Endothelial cell of umbilical vein (primary cell): ENCODE data around the gene ADIPOR2. TPM values are rescaled to one million over a fixed set of nuclear protein-coding genes. Genes with fewer than 3 reads are reported as not detected.

Experiments used
- BruUV-seq: library from RNA; stranded (reverse); fragments of 400-500 nt; replicated peaks from 2 replicates; lab custom pipeline; 2021; lab: Mats Ljungman, UMichigan
- CTCF ChIA-PET: fragments of 300-600, 350-600 bp; sonication (Branson Sonifier 250); formaldehyde crosslinking; loops from one replicate; lab custom pipeline; 2021; ENCODE audit warnings: antibody characterized with exemption, inconsistent platforms; lab: Charles Lee
- POLR2A ChIA-PET: fragments of 300-600, 350-600 bp; sonication (Branson Sonifier 250); formaldehyde crosslinking; loops from one replicate; lab custom pipeline; 2021; ENCODE audit warnings: antibody characterized with exemption, inconsistent platforms; lab: Charles Lee
- DNase-seq: peaks from one replicate; pipeline ENCODE4 v3.0.0-alpha.2; 2011; ENCODE audit warnings: low read depth, low spot score
- FAIRE-seq: peaks from 2 replicates; lab custom pipeline; 2011; peaks lifted over from hg19 to GRCh38; lab: Jason Lieb, UNC
- H2AFZ ChIP-seq: 2 replicates; pipeline ENCODE4 v1.6.0; 2012; ENCODE audit warnings: low read depth, low read length, control low read depth, inconsistent platforms
- H3K27ac ChIP-seq: 2 replicates; pipeline ENCODE4 v1.5.1; 2011; ENCODE audit warnings: low read depth, mild to moderate bottlenecking, control low read depth, low read length, moderate library complexity; ENCODE audit not compliant: insufficient read depth
- H3K27me3 ChIP-seq, 2 experiments: 2 replicates each; pipeline versions ENCODE4 v1.6.0 to v1.6.1; 2011; ENCODE audit warnings: low read length in 2 of 2, mixed read lengths in 1 of 2; ENCODE audit not compliant: control insufficient read depth in 2 of 2, insufficient read depth in 2 of 2
- H3K36me3 ChIP-seq, 2 experiments: 2 replicates in 1 of 2; 3 replicates in 1 of 2; pipeline ENCODE4 v1.5.1; 2011; ENCODE audit warnings: low read length in 2 of 2, mild to moderate bottlenecking in 1 of 2, moderate library complexity in 1 of 2; ENCODE audit not compliant: control insufficient read depth in 2 of 2, insufficient read depth in 2 of 2; ENCODE audit errors: extremely low read depth in 1 of 2
- H3K4me1 ChIP-seq: 3 replicates; pipeline ENCODE4 v1.5.1; 2011; ENCODE audit warnings: mild to moderate bottlenecking, low read length; ENCODE audit not compliant: control insufficient read depth, insufficient read depth; ENCODE audit errors: extremely low read depth
- H3K4me2 ChIP-seq: 2 replicates; pipeline ENCODE4 v1.6.1; 2011; ENCODE audit warnings: low read length, control low read depth, mixed read lengths; ENCODE audit not compliant: insufficient read depth
- H3K4me3 ChIP-seq, 3 experiments: fragments of 200-600 bp in 1 of 3; sonication (generic), shearing (Covaris generic) in 1 of 3; replicated peaks in 1 of 3; 2 replicates each; pipeline ENCODE4 v1.5.1; 2011 to 2016; ENCODE audit warnings: control low read depth in 3 of 3, low read length in 3 of 3, mild to moderate bottlenecking in 2 of 3, inconsistent platforms in 1 of 3, low read depth in 1 of 3, moderate library complexity in 1 of 3; ENCODE audit not compliant: insufficient read depth in 1 of 3
- H3K79me2 ChIP-seq: 2 replicates; pipeline ENCODE4 v1.6.0; 2012; ENCODE audit warnings: low read length, inconsistent platforms; ENCODE audit not compliant: control insufficient read depth, insufficient read depth
- H3K9ac ChIP-seq: replicated peaks from 2 replicates; pipeline ENCODE3; 2011; ENCODE audit warnings: low read length, control low read depth; ENCODE audit not compliant: insufficient read depth; ENCODE audit errors: extremely low read depth
- H3K9me1 ChIP-seq: replicated peaks from 3 replicates; pipeline ENCODE4 v1.6.0; 2011; ENCODE audit warnings: mild to moderate bottlenecking, low read length; ENCODE audit not compliant: control insufficient read depth, insufficient read depth; ENCODE audit errors: extremely low read depth
- H3K9me3 ChIP-seq: replicated peaks from 2 replicates; pipeline ENCODE4 v1.5.1; 2012; ENCODE audit warnings: low read length, inconsistent platforms; ENCODE audit not compliant: control insufficient read depth, insufficient read depth
- H4K20me1 ChIP-seq: replicated peaks from 2 replicates; pipeline ENCODE3; 2011; ENCODE audit warnings: mild to moderate bottlenecking, low read length; ENCODE audit not compliant: control insufficient read depth, insufficient read depth; ENCODE audit errors: extremely low read depth
- CTCF ChIP-seq, 2 donors: IDR thresholded peaks; 1 replicate in 1 of 2; 2 replicates in 1 of 2; pipeline ENCODE4 v1.5.1; 2011; ENCODE audit warnings: low read length in 2 of 2, mild to moderate bottlenecking in 2 of 2, moderate library complexity in 2 of 2, control low read depth in 1 of 2, inconsistent platforms in 1 of 2, low read depth in 1 of 2; ENCODE audit not compliant: insufficient read depth in 1 of 2; ENCODE audit errors: extremely low read depth in 1 of 2
- FOS ChIP-seq: IDR thresholded peaks from 2 replicates; pipeline ENCODE4 v1.6.1; 2011; ENCODE audit warnings: mild to moderate bottlenecking, low read length, moderate library complexity, borderline replicate concordance; ENCODE audit not compliant: insufficient read depth
- GATA2 ChIP-seq: IDR thresholded peaks from 2 replicates; pipeline ENCODE4 v1.7.0; 2011; ENCODE audit warnings: low read depth, mild to moderate bottlenecking, moderate library complexity, mixed read lengths, low read length; ENCODE audit not compliant: insufficient read length, insufficient read depth
- JUN ChIP-seq: IDR thresholded peaks from 2 replicates; pipeline ENCODE4 v1.6.1; 2011; ENCODE audit warnings: borderline replicate concordance, low read depth; ENCODE audit not compliant: insufficient read length, insufficient read depth
- MAX ChIP-seq: IDR thresholded peaks from 2 replicates; pipeline ENCODE4 v1.6.1; 2011; ENCODE audit not compliant: insufficient read depth, insufficient read length
- MYC ChIP-seq: IDR thresholded peaks from one replicate; pipeline ENCODE4 v1.6.1; 2011; ENCODE audit warnings: mild to moderate bottlenecking, low read depth, low read length
- POLR2A ChIP-seq: IDR thresholded peaks from 2 replicates; pipeline ENCODE4 v1.6.1; 2012; ENCODE audit warnings: low read depth, mild to moderate bottlenecking, control low read depth, low read length
- POLR2AphosphoS5 ChIP-seq: IDR thresholded peaks from 2 replicates; pipeline ENCODE4 v1.6.1; 2012; ENCODE audit warnings: low read depth, mild to moderate bottlenecking, control low read depth, low read length, moderate library complexity; ENCODE audit not compliant: insufficient read depth
- dilution Hi-C: fragments of 300-500 bp; cut with MboI; formaldehyde crosslinking; loops from one replicate; pipeline ENCODE4 v1.15.0; 2019; ENCODE audit warnings: low sequenced_read_pairs; ENCODE audit not compliant: extremely low pct_ligation_motif_present
- intact Hi-C: fragments of 100-400 bp; cut with micrococcal nuclease; formaldehyde crosslinking; loops from one replicate; pipeline ENCODE4 v1.10.0; 2022
- polyA plus RNA-seq, 4 experiments: library from polyadenylated mRNA; depleted of rRNA in 3 of 4; stranded (reverse) in 3 of 4; unstranded in 1 of 4; fragments of >200 nt; gene quantifications; 2 replicates each; pipeline versions ENCODE4 v1.2.1 to v1.2.3, GENCODE V29; 2011 to 2012; ENCODE audit warnings: missing spikeins in 1 of 4
- total RNA-seq: library from RNA; stranded (reverse); gene quantifications from 2 replicates; pipeline ENCODE4 v1.2.3, GENCODE V29; 2021

ADIPOR2 gene
- total and polyA plus RNA-seq, 2 donors (not counting 3 experiments of a cell fraction or from before 2014, with no cell fraction given): 22.5 to 57.3 TPM

- TF ChIP-seq MYC: no peak
- no peak for TF ChIP-seq MAX
- no peak for TF ChIP-seq GATA2
- TF ChIP-seq JUN: no peak
- no peak for TF ChIP-seq POLR2A
- TF ChIP-seq POLR2AphosphoS5: no peak
- no peak for TF ChIP-seq FOS
- TF ChIP-seq CTCF (IDR thresholded peaks at IDR 0.05; ENCODE audit: extremely low read depth in 1 of 2, insufficient read depth in 1 of 2, low read depth in 1 of 2, low read length in 2 of 2): no peak
- CTCF ChIA-PET: interaction anchor here (1.3 to 1.6 kb wide), 2 partner anchors 30 to 119 kb away, joined by 3 read pairs; no protein-coding TSS in a partner anchor
- no peak for DNase-seq
- BruUV-seq: no TSS peak
- no peaks in the 10 kb centered on the region for H4K20me1 ChIP-seq
- no peaks in the 10 kb centered on the region for H3K79me2 ChIP-seq
- no peak overlapping the region for H2AFZ ChIP-seq
- H3K9ac ChIP-seq: no peak overlapping the region
- POLR2A ChIA-PET: no interaction called here
- H3K4me2 ChIP-seq: no peak overlapping the region
- no peak for FAIRE-seq
- no peaks in the 10 kb centered on the region for H3K4me1 ChIP-seq
- H3K27me3 ChIP-seq: peaks cover 30 to 31% of the 10 kb centered on the region in 2 experiments
- intact Hi-C loops (no loop called here), dilution Hi-C loops (no loop called here)
- H3K4me3 ChIP-seq: no peak overlapping the region
- no peaks in the 10 kb centered on the region for H3K9me1 ChIP-seq
- H3K36me3 ChIP-seq: no peaks in the 10 kb centered on the region
- H3K27ac ChIP-seq: no peak overlapping the region
- H3K9me3 ChIP-seq: no peaks in the 10 kb centered on the region
These were observed 130.0 kb downstream of the ADIPOR2 start for GRCh38 chr12:1820896-1821291.
